KMS-11 (cell line): ENCODE data around the gene TSPO.

ENCODE experiments used
- H2AFZ ChIP-seq: fragments of 200-600 bp; sonication (generic); 2 replicates; pipeline ENCODE4 v1.6.1; 2016; ENCODE audit warnings: antibody characterized with exemption, mixed run types, low read depth
- H3K27ac ChIP-seq: fragments of 200-600 bp; sonication (generic); 2 replicates; pipeline ENCODE4 v1.6.1; 2016; ENCODE audit warnings: mild to moderate bottlenecking, mixed run types
- H3K27me3 ChIP-seq: fragments of 200-600 bp; sonication (generic); 2 replicates; pipeline ENCODE4 v1.6.1; 2017; ENCODE audit warnings: mild to moderate bottlenecking, low read depth, mixed run types, moderate library complexity; ENCODE audit not compliant: insufficient read depth
- H3K36me3 ChIP-seq: fragments of 200-600 bp; sonication (generic); 2 replicates; pipeline ENCODE4 v1.6.1; 2017; ENCODE audit warnings: mild to moderate bottlenecking, mixed run types; ENCODE audit not compliant: insufficient read depth
- H3K4me1 ChIP-seq: fragments of 200-600 bp; sonication (generic); 2 replicates; pipeline ENCODE4 v1.6.1; 2016; ENCODE audit warnings: mild to moderate bottlenecking, low read depth, mixed run types; ENCODE audit not compliant: poor library complexity, severe bottlenecking
- H3K4me2 ChIP-seq: fragments of 200-600 bp; sonication (generic); 2 replicates; pipeline ENCODE4 v1.7.0; 2016; ENCODE audit warnings: mild to moderate bottlenecking, mixed run types
- H3K4me3 ChIP-seq: fragments of 200-600 bp; sonication (generic); IDR thresholded peaks from 2 replicates; pipeline ENCODE4 v1.6.1; 2017; ENCODE audit warnings: low read depth, low read length, mixed read lengths; ENCODE audit not compliant: insufficient read depth
- H3K79me2 ChIP-seq: fragments of 200-600 bp; sonication (generic); 2 replicates; pipeline ENCODE4 v1.6.1; 2016; ENCODE audit warnings: low read depth, mixed run types; ENCODE audit not compliant: insufficient read depth
- H3K9ac ChIP-seq: fragments of 200-600 bp; sonication (generic); 2 replicates; pipeline ENCODE4 v1.6.1; 2016; ENCODE audit warnings: mild to moderate bottlenecking, mixed run types
- H4K20me1 ChIP-seq: fragments of 200-600 bp; sonication (generic); 2 replicates; pipeline ENCODE4 v1.6.1; 2016; ENCODE audit warnings: mild to moderate bottlenecking, mixed run types; ENCODE audit not compliant: insufficient read depth
- TF ChIP-seq, protein P1 (sequence below): fragments of 200-600 bp; sonication (generic); conservative IDR thresholded peaks from 2 replicates; pipeline ENCODE4 v1.6.1; 2017; ENCODE audit warnings: low read depth, mild to moderate bottlenecking, antibody characterized with exemption, low read length, moderate library complexity, mixed read lengths

TSPO gene

DNA sequence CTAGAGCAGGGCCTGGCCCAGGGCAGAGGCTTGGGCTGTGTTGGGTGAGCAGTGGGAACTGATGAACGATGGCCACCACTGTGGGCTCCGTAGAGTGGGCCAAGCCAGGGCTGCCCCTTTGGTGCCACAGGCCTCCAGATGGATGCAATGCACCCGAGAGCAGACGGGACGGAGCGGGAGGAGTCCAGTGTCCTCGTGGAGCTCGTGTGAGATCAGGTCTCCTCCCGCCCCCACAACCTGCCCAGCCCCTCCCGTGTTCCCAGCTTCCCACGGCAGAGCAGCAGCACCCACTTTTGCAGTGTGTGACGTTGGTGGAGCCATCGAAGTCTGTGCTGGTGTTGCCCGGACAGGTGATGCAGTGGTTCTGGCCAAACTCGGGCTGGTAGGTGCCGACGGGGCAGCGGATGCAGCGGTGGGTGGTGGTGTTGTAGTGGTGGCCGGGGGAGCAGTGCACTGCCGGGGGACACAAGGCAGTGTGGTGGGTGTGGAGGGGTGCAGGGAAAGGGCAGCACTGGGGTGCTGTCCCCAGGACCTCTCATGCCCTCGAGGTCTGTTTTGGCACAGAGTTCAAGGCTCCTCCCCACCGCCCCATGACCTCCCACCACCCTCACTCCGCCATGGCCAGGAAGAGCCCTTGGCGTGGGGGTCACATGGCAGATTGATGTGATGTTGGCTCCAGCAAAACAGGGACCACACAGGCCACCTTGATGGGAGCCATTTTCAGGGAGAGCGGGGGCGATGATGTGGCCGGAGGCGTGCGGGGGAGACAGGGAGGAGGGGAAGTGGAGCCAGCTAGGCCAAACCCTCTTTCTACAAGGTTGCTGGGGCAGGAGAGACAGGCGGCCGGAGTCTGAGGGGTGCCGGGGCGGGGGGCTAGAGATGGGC lies 59.5 kb downstream of the TSPO start:
- H3K4me3 ChIP-seq, result no peak overlapping the region
- TF ChIP-seq, protein P1, sequence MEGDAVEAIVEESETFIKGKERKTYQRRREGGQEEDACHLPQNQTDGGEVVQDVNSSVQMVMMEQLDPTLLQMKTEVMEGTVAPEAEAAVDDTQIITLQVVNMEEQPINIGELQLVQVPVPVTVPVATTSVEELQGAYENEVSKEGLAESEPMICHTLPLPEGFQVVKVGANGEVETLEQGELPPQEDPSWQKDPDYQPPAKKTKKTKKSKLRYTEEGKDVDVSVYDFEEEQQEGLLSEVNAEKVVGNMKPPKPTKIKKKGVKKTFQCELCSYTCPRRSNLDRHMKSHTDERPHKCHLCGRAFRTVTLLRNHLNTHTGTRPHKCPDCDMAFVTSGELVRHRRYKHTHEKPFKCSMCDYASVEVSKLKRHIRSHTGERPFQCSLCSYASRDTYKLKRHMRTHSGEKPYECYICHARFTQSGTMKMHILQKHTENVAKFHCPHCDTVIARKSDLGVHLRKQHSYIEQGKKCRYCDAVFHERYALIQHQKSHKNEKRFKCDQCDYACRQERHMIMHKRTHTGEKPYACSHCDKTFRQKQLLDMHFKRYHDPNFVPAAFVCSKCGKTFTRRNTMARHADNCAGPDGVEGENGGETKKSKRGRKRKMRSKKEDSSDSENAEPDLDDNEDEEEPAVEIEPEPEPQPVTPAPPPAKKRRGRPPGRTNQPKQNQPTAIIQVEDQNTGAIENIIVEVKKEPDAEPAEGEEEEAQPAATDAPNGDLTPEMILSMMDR, result no peak
- H3K79me2 ChIP-seq, result no peaks in the 10 kb centered on the region
- H3K9ac ChIP-seq, result no peak overlapping the region
- no peaks in the 10 kb centered on the region for H4K20me1 ChIP-seq
- H3K36me3 ChIP-seq, result no peaks in the 10 kb centered on the region
- H3K27me3 ChIP-seq, result peaks cover 86% of the 10 kb centered on the region
- no peaks in the 10 kb centered on the region for H3K4me1 ChIP-seq
- no peak overlapping the region for H2AFZ ChIP-seq
- H3K27ac ChIP-seq, result no peak overlapping the region
- no peak overlapping the region for H3K4me2 ChIP-seq

GRCh38 chr22:43211941-43212433 lies 60.6 kb downstream of the TSPO start:
- Histone ChIP-seq H3K4me2 (no peak overlapping the region), H4K20me1 (no peaks in the 10 kb centered on the region), H3K79me2 (no peaks in the 10 kb centered on the region), H2AFZ (no peak overlapping the region), H3K27ac (no peak overlapping the region), H3K36me3 (no peaks in the 10 kb centered on the region), H3K9ac (no peak overlapping the region), H3K27me3 (peaks cover 80% of the 10 kb centered on the region), H3K4me3 (no peak overlapping the region), H3K4me1 (no peaks in the 10 kb centered on the region)
- TF ChIP-seq, protein P1, result no peak

- Histone ChIP-seq H3K27ac (no peak overlapping the region), H3K4me3 (no peak overlapping the region), H4K20me1 (no peaks in the 10 kb centered on the region), H3K9ac (no peak overlapping the region), H3K4me1 (no peaks in the 10 kb centered on the region), H3K4me2 (no peak overlapping the region), H3K36me3 (no peaks in the 10 kb centered on the region), H2AFZ (no peak overlapping the region), H3K79me2 (no peaks in the 10 kb centered on the region), H3K27me3 (peaks cover 80% of the 10 kb centered on the region)
- TF ChIP-seq, protein P1, result no peak
Measured at GRCh38 chr22:43212434-43212952, 61.1 kb downstream of the TSPO start.
